ENCODE data around the gene CDH22.

The CDH22 gene, protein sequence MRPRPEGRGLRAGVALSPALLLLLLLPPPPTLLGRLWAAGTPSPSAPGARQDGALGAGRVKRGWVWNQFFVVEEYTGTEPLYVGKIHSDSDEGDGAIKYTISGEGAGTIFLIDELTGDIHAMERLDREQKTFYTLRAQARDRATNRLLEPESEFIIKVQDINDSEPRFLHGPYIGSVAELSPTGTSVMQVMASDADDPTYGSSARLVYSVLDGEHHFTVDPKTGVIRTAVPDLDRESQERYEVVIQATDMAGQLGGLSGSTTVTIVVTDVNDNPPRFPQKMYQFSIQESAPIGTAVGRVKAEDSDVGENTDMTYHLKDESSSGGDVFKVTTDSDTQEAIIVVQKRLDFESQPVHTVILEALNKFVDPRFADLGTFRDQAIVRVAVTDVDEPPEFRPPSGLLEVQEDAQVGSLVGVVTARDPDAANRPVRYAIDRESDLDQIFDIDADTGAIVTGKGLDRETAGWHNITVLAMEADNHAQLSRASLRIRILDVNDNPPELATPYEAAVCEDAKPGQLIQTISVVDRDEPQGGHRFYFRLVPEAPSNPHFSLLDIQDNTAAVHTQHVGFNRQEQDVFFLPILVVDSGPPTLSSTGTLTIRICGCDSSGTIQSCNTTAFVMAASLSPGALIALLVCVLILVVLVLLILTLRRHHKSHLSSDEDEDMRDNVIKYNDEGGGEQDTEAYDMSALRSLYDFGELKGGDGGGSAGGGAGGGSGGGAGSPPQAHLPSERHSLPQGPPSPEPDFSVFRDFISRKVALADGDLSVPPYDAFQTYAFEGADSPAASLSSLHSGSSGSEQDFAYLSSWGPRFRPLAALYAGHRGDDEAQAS

GRCh38 chr20:46308258-46309157 lies at the start of gene CDH22:
Gene CDH22, minus strand, starts transcription at chr20:46308498. Its CDS starts 57,204 bp downstream, at chr20:46251294.
- DNase-seq (ENCODE audit: low spot score): peak; percentile 80

GRCh38 chr20:46357030-46357514 lies 48.8 kb upstream of the CDH22 start:
- DNase-seq (ENCODE audit: low spot score): no peak

DNA sequence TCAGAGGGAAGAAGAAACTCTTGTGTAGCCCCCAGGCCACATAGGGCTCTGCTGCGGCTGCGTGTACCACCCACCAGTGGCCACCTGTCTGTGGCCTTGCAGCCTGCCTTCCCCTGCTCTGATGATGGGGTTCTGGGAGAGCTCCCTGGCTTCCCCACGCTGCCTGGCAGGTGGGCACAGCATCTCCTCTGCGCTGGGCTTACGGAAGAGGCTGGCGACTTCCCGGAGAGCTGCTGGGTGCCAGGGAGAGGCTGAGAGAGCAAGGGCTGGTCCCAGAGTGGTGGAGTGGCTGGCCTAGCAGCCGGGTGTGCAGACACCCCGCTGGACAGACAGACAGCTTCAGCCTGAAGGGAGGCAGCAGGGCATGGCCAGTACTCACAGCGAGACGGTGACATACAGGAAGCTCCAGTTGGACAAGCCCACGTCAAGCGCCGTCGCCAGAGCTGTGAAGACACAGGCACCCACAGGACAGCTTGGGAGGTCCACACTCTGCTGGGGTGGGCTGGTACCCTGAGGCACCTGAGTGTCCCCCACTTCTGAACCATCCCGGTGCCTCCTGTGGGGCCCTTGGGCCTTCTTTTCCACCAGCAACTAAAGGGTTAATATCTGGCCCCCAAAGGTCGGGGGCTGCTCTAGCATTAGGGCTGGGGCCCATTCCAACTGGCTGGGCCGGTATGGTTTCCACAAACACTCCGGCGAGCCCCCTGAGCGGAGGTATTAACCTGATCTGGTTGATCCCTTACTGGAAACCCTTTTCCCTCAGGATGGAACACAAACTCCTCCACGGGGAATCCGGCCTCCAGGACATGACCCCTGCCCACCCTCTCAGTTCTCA lies 48.1 kb upstream of the CDH22 start:
- no peak for DNase-seq (ENCODE audit: low spot score)

GRCh38 chr20:46355778-46356177 lies 47.5 kb upstream of the CDH22 start:
- no peak for DNase-seq (ENCODE audit: low spot score)

- no peak for DNase-seq (ENCODE audit: low spot score)
These were observed 46.8 kb upstream of the CDH22 start for GRCh38 chr20:46354920-46355654.

DNA sequence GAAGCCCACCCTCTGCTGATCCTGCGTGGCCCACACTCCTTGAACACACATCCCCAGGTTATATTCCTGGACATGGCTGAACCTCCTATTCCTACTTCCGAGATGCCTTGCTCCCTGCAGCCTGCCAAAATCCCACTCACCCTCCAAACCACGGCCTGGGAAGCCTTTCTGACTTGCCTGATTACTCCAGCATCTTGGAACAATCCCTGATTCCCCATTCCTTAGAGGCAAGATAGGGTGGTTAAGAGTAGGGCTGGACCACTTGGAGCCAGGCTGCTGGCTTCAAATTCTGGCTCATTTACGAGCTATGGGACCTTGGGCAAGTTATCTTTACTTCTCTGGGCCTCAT lies 45.9 kb upstream of the CDH22 start:
- no peak for DNase-seq (ENCODE audit: low spot score)

DNA sequence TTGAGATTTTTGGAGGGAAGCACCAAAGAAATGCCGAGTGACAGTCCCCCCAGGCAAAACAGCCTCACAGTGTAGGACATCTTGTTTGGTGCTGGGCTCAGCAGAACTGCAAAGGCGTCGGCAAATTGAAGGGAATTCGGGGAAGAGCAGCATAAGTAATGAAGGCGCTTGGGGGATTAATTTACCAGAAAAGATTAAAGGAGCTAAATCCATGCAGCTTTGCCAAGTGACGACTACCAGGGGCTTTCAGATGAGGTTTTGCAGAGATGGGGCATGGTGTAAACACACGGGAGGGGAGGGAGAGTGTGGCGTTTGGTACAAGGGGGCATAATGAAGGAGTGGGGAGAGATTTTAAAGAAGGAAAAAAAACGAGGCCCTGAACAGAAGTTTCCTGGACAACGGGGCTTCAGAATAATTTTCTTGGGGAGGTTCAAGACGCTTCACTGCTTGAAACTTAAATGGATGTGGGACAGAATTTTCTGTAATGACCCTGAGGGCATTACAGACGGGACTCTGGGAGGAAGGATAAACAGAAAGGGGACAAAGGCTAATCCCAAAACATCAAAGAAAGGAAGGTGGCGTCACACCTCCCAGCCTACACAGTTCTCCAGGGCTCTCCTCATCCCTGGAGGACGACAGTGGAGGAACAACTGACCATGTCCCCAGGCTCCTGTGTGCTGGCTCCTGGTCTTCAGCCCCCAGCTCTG lies 45.4 kb upstream of the CDH22 start:
- DNase-seq (ENCODE audit: low spot score): no peak

- DNase-seq (ENCODE audit: low spot score): no peak
These were observed 44.2 kb upstream of the CDH22 start for GRCh38 chr20:46352370-46352938.

DNA sequence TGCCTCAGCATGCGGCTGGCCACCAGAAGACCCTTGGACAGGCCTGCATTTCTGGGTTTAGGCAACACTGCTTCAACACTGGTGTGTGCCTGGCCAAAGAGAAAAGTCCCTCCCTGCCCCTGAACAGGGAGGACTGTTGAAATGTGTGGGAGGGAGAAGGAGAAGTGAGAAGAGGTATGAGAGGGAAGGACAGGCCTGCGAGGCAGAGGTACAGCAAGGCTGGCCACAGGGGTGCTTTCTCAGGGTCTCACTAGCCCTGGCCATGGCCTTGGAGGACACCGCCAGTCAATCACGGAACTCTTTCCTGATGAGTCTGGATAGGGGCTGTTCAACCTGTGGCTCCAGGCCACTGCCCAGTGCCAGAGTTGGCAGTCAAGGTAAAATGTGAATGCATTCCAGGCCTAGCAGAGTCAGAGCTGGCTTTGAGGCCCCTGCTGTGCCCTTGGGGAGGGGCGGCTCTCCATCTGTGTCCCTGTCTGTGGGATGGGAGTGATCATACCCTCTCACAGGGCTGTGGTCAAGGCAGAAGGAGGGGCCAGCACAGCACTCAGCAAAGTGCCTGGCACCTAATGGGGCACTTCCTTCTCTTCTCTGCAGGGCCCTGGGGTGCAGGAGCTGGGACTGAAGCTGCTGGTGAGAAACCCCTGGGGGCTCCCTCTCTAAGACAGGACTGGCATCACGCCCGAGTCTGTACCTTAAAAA lies 43.2 kb upstream of the CDH22 start:
- no peak for DNase-seq (ENCODE audit: low spot score)

GRCh38 chr20:46350986-46351267 lies 42.6 kb upstream of the CDH22 start:
- no peak for DNase-seq (ENCODE audit: low spot score)

GRCh38 chr20:46350201-46350985 lies 42.1 kb upstream of the CDH22 start:
- peak; percentile 93 for DNase-seq (ENCODE audit: low spot score)

- no peak for DNase-seq (ENCODE audit: low spot score)
These were observed 41.4 kb upstream of the CDH22 start for GRCh38 chr20:46349742-46350056.

- peak; percentile 70 for DNase-seq (ENCODE audit: low spot score)
These were observed 40.9 kb upstream of the CDH22 start for GRCh38 chr20:46349035-46349741.

- DNase-seq (ENCODE audit: low spot score): no peak
These were observed 39.8 kb upstream of the CDH22 start for GRCh38 chr20:46347841-46348803.

- DNase-seq (ENCODE audit: low spot score): no peak
These were observed 38.5 kb upstream of the CDH22 start for GRCh38 chr20:46346770-46347169.

- DNase-seq (ENCODE audit: low spot score): no peak
These were observed 36.3 kb upstream of the CDH22 start for GRCh38 chr20:46344488-46345162.

Measured in hepatic stellate cell (primary cell).